ENCODE data around the gene IP6K3.

IP6K3 gene

DNA sequence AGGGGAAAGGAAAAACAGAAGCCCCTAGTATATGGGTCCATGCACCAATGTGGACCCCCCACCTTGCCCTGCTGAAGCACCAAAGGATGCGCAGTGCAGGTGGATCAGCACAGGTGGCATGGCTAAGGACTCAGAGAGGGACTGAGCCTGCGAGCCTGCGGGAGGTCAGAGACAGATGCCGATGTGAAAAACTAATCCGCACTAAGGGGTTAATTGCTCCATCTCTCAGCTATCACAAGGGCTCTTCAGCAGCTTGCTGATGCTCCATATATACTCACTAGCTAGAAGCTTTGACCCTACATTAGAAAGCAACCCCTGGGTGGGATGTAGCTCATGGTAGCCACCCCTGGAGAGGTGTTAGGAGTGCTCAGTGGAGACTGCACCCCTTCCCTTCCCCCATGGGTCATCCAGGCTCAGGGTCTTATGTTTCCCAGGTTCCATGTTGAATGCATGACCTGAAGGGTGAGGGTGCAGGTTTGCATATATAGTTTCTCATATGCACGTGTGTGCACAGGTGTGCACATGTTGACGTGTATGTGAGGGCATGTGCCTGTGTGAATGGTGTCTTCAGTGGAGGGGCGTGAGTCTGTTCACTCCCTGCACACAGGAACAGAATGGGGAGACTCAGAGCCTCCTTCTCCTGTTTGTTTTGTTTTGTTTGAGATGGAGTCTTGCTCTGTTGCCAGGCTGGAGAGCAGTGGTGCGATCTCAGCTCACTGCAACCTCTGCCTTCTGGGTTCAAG, 13.4 kb upstream of the IP6K3 start:
- DNase-seq (ENCODE audit: low read depth) = no peak

DNA sequence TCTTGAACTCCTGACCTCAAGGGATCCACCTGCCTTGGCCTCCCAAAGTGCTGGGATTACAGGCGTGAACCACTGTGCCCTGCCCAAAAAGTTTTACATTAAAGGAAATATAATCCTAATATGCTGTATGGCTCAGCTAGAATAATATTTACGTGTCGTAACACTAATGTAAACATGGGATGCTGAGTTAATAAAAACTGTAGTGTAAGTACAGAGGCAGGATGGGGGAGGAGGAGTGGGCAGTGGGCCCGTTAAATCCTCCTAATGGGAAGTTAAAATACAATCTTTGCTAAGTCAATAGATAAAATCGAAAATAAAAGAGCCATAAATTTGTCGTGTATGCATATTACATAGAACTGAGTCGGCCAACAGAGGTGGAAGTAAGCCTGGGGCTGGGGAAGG, 12.1 kb upstream of the IP6K3 start:
- DNase-seq (ENCODE audit: low read depth) = no peak

DNA sequence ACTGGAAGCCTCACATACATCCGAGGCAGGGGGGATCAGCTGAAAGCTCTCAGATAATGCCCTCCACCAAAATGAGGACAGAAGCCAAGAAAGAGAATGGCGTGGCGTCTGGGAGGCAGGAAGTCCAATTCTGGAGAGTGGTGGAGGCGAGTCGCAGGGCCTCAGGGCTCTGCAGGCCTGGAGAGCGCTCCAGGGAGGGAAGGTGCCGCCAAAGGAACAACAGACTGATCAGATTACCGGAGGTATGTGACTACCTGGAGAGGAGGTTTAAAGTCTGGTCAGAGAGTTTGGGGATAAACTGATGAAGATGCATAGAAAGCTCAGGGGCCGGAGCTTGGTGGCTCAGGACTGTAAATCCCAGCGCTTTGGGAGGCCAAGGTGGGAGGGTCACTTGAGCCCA, 11.2 kb upstream of the IP6K3 start:
- DNase-seq (ENCODE audit: low read depth) = no peak

DNA sequence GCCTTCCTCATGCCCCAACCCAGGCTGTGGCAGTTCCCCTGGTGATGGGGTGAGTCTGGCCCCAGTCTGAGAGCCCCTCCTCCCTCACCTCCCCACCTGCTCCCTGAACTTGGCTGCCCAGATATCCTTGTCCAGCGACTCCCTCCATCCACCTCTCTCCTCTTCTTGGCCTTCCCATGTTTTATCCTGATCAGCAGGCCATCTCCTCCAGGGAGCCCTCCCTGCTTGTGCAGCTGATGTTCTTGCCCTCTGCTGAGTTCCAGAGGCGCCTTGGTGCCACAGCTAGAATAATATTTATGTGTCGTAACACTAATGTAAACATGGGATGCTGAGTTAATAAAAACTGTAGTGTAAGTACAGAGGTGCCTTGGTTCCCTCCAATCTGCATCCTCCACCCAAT, 10.4 kb upstream of the IP6K3 start:
- DNase-seq (ENCODE audit: low read depth) = no peak

DNA sequence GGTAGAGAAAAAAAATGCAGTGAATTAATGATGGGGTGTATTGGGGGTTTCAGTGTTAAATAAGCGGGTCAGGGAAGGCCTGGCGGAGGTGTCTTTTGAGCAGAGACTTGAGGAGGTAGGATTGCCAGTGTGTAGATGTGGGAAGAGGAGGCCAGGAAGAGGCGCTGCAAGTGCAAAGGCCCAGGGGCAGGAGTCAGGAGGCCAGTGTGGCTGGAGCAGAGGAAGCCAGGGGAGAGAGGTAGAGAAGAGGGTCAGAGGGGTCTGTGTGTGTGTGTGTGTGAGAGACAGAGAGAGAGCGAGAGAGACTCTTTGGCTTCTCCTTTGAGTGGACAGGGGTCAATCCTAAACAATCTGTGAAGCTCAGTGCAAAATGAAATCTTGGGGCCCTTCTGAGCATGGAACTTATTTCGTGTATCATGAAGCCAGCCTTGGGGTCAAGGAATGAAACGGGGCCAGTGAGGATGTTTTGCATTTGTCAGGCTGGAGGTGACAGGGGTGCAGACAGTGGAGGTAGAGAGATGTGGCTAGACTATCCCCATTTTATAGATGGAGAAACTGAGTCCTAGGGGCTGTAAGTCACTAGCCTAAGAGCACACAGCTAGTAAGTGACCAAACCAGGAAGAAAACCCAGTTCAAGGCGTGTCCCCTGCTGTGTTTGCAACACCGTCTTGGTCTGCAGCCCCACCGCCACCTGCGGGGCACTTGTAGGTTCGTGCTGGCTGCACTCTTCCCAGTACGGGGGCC, 9.7 kb upstream of the IP6K3 start:
- DNase-seq (ENCODE audit: low read depth) = no peak

DNA sequence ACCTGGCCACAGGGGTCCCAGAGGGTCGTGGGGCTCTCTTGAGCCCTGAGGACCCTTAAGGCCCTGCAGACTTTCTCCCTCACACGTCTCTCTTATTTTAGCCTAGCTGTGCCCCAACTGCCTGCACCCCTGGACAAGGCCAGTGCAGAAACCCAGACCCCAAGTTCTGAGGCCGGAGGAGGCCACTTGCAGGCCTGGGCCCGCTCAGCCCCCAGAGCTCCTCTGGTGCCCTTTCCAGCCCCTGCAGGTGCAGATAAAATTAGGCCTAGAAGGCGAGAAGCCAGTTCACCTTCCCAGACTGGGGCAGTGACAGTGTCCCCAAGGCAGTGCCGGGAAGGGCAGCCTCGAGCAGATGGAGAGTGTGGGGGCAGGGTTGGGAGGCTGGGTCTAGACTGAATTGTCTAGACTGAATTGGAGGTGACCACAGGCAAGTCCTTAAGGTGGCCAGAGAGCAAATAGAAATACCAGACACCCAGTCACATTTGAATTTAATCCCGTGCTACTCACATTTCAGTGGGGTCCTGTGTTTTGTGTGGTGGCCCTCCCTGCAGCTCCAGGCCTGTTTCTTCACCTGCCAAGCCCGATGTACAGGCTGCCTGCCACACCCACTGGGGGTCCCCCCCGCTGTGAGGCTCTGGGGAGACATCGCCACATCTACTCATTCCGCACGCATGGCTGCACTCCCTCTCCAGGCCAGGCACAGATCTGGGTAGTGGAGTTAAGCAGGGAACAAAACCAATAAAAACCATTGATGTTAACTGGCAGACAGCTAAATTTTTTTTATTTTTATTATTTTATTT, 8.6 kb upstream of the IP6K3 start:
- DNase-seq (ENCODE audit: low read depth) = no peak

DNA sequence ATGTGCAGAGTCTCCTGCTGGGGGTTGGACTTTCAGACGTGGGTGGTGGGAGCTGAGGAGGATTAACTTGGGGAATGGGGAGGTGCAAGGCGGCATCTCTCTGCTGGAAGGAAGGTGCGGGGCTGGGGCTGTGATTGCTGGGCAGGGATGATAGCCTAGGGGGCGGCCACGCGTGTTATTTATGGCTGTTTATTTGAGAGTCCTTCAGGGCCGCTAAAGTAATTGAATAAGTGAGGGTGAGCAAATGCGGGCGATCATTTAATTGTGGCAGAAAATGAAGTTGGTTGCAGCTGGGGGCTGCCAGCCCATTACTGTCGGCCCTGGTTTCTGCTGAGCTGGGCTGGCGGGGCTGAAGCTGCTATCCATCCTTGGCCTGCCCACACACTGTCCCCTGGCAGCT, 7.5 kb upstream of the IP6K3 start:
- no peak for DNase-seq (ENCODE audit: low read depth)

DNA sequence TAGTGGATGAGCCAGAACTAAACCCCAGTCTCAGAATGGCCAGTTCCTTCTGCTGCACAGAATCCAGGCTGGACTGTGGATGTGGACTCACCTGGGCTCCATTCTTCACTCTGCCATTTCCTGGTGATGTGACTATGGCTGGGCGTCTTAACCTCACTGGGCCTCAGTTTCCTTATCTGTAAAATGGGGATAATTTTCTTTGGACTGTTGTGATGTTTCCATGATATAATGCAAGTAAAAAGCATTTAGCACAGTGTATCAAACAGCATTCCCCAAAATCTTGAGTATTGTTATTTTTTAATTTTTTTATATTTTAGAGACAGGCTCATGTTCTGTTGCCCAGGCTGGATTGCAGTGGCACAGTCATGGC, 5.9 kb upstream of the IP6K3 start:
- no peak for DNase-seq (ENCODE audit: low read depth)

DNA sequence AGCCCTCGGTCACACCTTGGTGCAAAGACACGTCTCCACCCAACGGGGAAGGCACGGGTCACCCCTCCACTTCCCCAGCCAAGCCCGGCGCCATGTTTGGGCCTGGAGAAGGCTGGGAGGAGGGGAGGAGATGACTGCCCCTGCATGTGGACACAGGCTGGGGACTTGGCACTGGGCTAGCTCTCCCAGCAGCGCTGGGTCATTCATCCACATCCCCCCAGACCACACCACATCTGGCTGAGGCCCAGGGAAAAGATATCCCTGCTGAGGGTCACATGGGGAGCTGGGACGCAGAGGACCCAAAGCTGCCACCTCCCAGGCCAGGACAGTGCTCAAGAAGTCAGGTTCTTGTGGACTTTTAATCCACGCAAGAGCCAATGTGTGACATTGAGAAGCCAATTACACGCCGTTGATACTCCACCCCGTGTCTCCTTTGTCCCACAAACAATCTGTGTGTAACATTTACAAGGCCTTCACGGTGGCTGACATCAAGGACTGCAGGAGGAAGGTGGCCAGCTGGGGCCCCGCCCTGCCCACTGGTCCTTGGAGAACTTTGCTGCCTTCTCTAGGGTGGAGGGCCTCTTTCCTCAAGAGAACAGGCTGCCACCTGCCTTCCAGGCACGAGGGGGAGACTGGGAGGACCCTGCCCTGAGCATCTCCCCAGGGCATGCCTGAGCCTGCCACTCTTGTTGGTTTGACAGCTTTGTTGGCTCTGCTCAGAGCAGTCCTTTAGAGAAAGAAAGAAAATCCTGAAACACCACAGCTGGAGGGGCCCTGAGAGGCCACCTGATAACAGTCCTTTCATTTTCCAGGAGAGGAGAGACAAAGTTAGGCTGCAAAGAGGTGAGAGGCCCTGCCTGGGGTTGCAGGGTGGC, 5.3 kb upstream of the IP6K3 start:
- no peak for DNase-seq (ENCODE audit: low read depth)

DNA sequence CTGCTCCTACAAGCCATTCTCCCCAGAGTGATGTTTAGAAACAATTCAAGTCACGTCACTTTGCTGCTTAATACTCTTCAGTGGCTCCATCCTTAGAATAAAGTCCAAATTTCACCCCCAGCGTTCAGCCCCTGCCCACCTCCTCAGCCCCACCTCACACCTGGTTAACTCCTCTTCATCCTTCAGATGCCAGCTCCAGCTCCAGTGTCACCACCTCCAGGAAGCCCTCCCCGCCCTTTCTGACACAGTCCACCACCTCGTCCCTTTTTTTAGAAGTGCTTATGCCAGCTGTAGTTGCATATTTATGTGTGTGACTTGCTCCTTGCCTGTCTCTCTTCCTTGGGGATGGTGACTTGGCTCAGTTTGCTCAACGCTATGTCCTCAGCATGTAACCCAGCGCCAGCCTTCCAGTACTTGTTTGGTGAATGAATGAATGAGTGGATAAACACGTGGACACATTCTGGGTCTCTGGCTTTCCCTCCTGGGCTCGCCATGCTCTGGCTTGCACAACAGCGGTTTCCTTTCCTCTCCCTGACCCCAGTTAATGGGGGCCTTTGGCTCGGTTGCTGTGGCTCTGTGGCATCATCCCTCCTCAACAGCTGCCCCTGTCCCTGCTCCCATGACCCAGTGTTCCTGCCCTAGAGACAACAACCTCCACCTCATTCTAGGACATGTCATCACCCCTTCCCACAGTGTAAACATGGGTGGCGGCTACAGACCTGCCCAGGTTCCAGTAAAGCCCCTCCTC, 3.7 kb upstream of the IP6K3 start:
- DNase-seq (ENCODE audit: low read depth) = peak; percentile 74

DNA sequence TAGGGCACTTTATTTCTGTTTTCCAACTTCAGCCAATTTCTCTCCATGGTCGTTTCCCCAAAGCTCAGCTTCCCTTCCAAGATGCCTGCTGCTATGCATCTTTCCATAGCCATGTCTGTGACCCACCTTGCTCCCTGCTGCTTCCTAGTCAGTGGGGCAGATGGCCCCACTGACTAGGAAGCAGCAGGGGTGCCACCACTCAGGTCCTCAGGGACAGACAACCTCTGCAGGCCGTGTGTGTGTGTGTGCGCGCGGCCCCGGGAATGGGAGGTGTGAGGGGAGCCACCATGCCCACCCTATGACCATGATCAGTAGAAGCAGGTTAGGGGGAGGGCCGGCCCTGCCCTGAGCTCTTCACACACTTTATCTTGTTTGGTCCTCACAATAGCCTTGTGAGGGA, 2.7 kb upstream of the IP6K3 start:
- DNase-seq (ENCODE audit: low read depth) = no peak

DNA sequence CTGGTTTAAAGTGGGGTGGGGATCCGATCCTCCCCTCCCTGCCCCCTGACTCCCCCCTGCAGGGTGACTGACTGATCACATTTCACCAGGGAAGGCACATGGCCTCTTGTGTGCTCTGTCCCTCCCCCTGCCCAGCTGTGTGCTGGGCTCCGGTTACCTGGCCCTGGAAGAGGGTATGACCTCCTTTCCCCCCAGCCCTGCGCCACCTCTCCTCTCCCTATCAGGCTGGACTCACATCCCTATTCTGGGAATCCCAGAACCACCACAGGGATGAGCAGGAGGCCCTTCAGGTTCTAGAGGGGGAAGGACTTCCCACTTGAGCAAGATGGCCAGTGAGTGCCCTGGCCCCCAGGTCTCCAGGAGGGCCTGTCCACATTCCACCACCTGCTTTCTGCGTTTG, 2.1 kb upstream of the IP6K3 start:
- no peak for DNase-seq (ENCODE audit: low read depth)

DNA sequence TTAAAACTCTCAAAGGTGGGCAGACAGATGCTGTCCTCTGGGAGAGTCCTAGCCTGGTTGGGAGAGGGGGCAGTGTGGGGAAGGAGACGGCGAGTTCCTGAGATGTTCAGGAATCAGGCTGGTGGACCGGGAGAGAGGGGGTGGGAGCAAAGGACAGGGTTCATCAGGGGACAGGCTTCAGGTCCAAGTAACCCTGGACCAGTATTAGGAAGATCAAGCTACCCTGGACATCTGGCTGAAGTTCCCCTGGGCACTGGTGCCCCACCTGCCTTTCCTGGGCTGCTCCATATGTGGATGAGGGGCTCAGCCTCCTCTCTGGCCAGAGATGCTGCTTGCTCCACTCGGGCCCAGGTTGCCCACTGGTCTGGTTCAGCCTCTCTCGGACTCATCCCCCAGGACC, 1.1 kb upstream of the IP6K3 start:
- no peak for DNase-seq (ENCODE audit: low read depth)

DNA sequence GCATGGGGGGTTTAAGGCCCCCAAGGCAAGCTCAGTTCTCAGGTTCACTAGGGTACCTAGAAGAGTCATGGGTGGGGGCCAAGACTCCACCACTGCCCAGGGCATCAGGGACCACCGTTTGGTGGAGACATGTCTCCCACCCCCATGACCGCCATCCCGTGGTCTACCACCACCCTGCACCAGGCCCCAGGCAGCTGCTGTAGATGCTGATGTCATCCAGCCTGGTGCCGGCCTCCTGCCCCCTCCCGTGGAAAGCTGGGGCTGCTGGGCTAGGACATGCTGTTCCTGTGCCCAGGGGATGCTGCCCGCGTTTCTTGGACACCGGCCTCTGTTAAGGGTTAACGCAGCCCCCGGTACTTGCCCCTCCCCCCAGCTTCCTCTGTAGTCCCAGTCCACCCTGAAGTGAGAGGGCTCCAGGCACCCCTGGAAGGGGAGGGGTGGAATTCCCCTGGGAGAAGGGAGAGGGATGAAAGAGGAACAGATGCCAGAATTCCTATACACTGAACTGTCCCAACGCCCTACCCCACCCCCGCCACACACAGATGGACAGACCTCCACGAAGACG, 587 bp downstream of the IP6K3 start:
- peak; percentile 88 for DNase-seq (ENCODE audit: low read depth)

DNA sequence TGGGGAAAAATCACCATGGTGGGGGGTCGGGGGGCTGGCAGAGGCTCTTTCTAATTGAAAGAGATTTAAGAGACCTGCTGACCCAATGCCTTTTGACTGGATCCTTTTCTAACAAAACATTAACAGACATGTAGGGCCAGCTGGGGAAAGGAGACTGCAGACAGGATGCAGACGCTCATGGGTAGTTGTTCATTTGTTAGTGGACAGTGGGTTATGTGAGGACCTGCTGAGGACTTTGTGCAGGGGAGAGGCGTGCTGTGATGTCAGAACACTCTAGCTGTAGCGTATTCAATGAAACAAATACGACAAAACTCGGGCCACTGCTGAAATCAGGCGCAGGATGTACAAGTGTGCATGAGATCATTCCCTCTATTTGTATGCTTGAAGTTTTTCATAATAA, 1.2 kb downstream of the IP6K3 start:
- DNase-seq (ENCODE audit: low read depth) = peak; percentile 48

DNA sequence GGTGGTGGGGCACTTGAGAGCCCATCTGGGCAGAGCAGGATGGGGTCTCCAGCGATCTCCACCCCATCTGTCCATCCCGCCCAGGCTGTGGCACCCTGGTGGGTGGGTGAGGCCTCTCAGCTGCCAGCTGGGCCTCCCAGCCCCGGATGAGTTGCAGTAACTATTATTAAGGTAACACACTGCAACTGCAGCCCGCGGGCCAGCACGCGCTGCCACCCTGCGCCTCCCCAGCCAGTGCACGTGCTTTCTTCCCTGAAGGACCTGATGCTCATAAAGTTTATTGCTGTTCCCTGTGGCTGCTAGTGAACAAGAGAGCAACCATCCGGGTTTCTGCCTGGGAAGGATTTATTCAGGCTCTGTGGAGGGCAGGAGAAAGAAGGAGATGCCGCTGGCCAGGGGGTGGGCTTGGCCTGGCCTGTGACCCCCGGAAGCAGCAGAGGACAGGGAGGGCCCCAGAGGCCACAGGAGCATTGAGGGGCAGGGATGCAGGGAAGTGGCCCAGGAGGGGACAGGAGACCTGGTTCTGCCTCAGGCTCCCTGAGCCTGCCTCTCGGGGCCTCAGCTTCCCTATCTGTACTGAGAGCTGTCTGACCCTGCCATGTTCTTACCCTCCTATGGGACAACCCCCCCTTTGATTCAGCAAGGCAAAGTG, 1.7 kb downstream of the IP6K3 start:
- peak; percentile 15 for DNase-seq (ENCODE audit: low read depth)

DNA sequence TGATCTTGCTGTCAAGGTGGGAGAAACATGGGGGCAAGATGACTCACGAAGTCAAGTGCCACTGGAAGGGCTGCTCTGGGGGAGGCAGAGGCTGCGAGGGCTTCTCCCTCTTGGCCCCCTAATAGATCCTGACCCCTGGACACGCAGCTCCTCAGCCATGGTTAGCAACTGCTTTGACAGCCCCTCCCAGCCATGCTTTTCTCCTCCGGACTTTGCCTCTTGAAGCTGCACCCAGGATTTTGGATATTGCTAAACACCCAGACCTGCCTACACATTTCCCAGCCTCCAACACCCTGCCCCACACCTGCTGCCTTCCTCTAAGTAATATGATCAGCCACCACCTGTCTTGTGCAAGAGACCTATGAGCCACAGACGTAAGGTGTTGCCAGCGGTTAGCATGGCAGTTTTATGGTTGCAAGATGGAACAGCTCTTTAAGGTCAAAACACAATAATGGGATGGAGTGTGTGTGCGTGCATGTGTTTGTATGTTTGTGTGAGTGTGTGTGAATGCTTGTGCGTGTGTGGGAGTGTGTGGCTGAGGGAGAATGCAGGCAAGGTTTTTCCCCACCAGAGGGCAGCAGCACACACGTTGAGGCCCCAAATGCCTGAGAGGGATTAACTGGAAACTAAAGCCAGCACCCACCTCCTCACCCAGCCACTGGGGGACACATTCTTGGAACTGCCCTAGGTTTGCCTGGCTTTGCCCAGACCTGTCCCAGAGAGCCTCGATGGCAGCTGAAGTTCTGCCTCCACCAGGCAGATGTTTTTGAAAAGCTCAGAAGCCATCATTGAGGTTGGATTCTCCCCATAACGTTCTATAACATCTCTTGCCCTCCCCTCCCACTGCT, 2.5 kb downstream of the IP6K3 start:
- peak; percentile 74 for DNase-seq (ENCODE audit: low read depth)

DNA sequence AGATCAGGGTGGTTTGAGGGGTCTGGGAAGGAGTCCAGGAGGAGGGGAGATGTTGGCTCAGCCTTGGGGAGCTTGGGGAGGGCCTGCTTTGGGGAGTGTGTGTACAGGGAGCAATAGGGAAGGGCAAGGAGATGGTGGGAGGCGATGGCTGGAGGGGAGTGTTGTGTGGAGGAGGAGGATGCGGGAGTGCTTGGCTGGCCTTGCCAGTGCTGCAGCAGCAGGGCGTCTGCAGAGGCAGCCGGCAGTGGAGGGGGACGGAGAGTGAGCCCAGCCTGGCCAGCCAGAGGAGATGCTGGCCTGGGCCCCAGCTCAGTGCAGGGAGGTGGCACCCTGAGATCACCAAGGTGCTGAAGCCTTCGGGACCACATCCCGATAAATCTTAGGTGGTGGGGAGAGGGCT, 3.9 kb downstream of the IP6K3 start:
- no peak for DNase-seq (ENCODE audit: low read depth)

DNA sequence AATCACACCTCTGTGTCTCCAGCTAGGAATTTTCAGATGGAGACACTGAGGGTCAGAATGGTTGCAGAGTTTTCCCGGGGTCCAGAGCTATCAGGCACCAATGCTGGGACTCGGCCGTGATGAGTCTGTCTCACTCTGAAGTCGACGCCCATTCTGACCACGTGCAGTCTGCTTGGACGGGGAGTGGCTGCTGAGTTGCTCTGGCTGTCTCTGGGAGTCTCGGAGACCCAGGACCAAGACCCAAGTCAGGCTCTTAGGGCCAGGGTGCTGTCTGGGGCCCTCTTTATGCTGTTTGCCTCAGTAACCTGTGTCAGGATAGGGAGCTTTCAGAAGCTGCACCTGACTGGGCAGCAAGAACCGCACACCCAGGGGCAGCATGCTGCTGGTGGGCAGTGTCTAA, 4.6 kb downstream of the IP6K3 start:
- DNase-seq (ENCODE audit: low read depth) = no peak

DNA sequence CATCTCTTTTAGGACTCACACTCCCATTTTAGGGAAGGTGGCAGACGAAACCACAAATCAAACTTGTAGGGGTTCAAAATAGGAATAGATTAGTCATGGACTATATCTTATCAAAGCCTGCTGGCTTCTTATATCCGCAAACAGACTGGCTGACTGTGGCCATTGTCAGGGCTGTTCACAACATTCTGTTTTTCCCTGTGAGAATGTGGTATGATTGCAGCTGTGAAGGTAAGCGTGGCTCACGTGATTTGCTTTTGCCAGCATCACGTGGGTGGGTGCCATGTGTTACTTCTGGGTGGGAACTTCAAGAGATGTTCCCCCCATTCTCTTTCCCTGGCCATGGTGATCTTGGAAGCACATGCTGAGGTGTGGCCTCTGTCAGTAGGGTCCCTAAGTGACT, 5.9 kb downstream of the IP6K3 start:
- no peak for DNase-seq (ENCODE audit: low read depth)
